ENCODE data around the gene KLHDC7A.

The KLHDC7A gene

GRCh38 chr1:18504609-18505008 is 23.9 kb downstream of the KLHDC7A start:
- no peak for DNase-seq

GRCh38 chr1:18505666-18506065 is 24.9 kb downstream of the KLHDC7A start:
- no peak for DNase-seq

- no peak for DNase-seq
These were observed 27.4 kb downstream of the KLHDC7A start for GRCh38 chr1:18508084-18508483.

- no peak for DNase-seq
These were observed 30.6 kb downstream of the KLHDC7A start for GRCh38 chr1:18511149-18511873.

GRCh38 chr1:18511874-18512150 is 31.1 kb downstream of the KLHDC7A start:
- DNase-seq = no peak

GRCh38 chr1:18512883-18513282 is 32.2 kb downstream of the KLHDC7A start:
- DNase-seq = no peak

- DNase-seq = no peak
These were observed 33.3 kb downstream of the KLHDC7A start for GRCh38 chr1:18513995-18514394.

- no peak for DNase-seq
These were observed 34.5 kb downstream of the KLHDC7A start for GRCh38 chr1:18515120-18515667.

GRCh38 chr1:18516473-18516872 is 35.7 kb downstream of the KLHDC7A start:
- no peak for DNase-seq

GRCh38 chr1:18526436-18527275 is 45.9 kb downstream of the KLHDC7A start:
- DNase-seq = no peak

- DNase-seq = no peak
These were observed 46.8 kb downstream of the KLHDC7A start for GRCh38 chr1:18527514-18527913.

- no peak for DNase-seq
These were observed 47.2 kb downstream of the KLHDC7A start for GRCh38 chr1:18527921-18528320.

GRCh38 chr1:18528616-18529015 is 47.9 kb downstream of the KLHDC7A start:
- DNase-seq = no peak

GRCh38 chr1:18529714-18530113 is 49.0 kb downstream of the KLHDC7A start:
- DNase-seq = no peak

- no peak for DNase-seq
These were observed 50.1 kb downstream of the KLHDC7A start for GRCh38 chr1:18530587-18531502.

- DNase-seq = no peak
These were observed 50.7 kb downstream of the KLHDC7A start for GRCh38 chr1:18531503-18531845.

- no peak for DNase-seq
These were observed 51.9 kb downstream of the KLHDC7A start for GRCh38 chr1:18532390-18533170.

GRCh38 chr1:18533259-18533658 is 52.5 kb downstream of the KLHDC7A start:
- DNase-seq = no peak

GRCh38 chr1:18534810-18535205 is 54.1 kb downstream of the KLHDC7A start:
- DNase-seq = no peak
